HepG2 (cell line): ENCODE measurements around the gene SYNDIG1. TPM values are rescaled to one million over a fixed set of nuclear protein-coding genes. Genes with fewer than 3 reads are reported as not detected.
A peak's percentile ranks its signal among the peaks of the same experiment; 100 is the strongest.

Experiments
- ATAC-seq: fragments of 200-7000 bp; cut with Tn5 transposase; 3 replicates; pipeline ENCODE4 v1.9.1; 2020; ENCODE audit warnings: mild to moderate bottlenecking, moderate library complexity
- BruUV-seq: library from RNA; stranded (reverse); fragments of 400-500 nt; replicated peaks from 2 replicates; lab custom pipeline; 2021; lab: Mats Ljungman, UMichigan
- CTCF ChIA-PET: fragments of 300-600 bp; formaldehyde crosslinking; extraction: SDS; loops from one replicate; lab custom pipeline; 2021; ENCODE audit warnings: low total read pairs, inconsistent platforms, low intra/inter-chr PET ratio; lab: Yijun Ruan, JAX
- POLR2A ChIA-PET: fragments of 350-600 bp; sonication (Branson Sonifier 250); formaldehyde crosslinking; loops from one replicate; lab custom pipeline; 2020; ENCODE audit warnings: antibody characterized with exemption, inconsistent platforms; lab: Yijun Ruan, JAX
- DNase-seq: peaks from one replicate; pipeline ENCODE4 v3.0.0-alpha.2; 2015; ENCODE audit warnings: low spot score
- FAIRE-seq: peaks from 3 replicates; lab custom pipeline; 2011; peaks lifted over from hg19 to GRCh38; lab: Jason Lieb, UNC
- H2AFZ ChIP-seq: one replicate; pipeline ENCODE4 v1.6.1; 2011; ENCODE audit warnings: low read length, inconsistent platforms
- H3K27ac ChIP-seq: fragments of 300-600 bp; 3 replicates; pipeline ENCODE4 v1.8.0; 2011; ENCODE audit warnings: mixed run types, mild to moderate bottlenecking, mixed read lengths, low read length, inconsistent platforms; ENCODE audit not compliant: insufficient read depth; ENCODE audit errors: extremely low read length
- H3K27me3 ChIP-seq, 2 experiments: fragments of 200-600 bp in 1 of 2; 2 replicates in 1 of 2; 3 replicates in 1 of 2; pipeline versions ENCODE4 v1.6.0 to v1.8.0; 2011; ENCODE audit warnings: low read length in 2 of 2, mild to moderate bottlenecking in 2 of 2, moderate library complexity in 2 of 2, inconsistent platforms in 1 of 2; ENCODE audit not compliant: insufficient read depth in 2 of 2, control insufficient read depth in 1 of 2
- H3K36me3 ChIP-seq, 2 experiments: fragments of 200-600 bp in 1 of 2; replicated peaks in 1 of 2; 2 replicates in 1 of 2; 3 replicates in 1 of 2; pipeline versions ENCODE4 v1.5.1 to v1.8.0; 2011; ENCODE audit warnings: low read length in 2 of 2, inconsistent platforms in 1 of 2; ENCODE audit not compliant: insufficient read depth in 2 of 2, control insufficient read depth in 1 of 2
- H3K4me1 ChIP-seq: 2 replicates; pipeline ENCODE4 v1.5.1; 2012; ENCODE audit warnings: low read length, inconsistent platforms; ENCODE audit not compliant: insufficient read depth
- H3K4me2 ChIP-seq: 2 replicates; pipeline ENCODE4 v1.6.0; 2011; ENCODE audit warnings: low read depth, low read length, inconsistent platforms
- H3K4me3 ChIP-seq, 3 experiments: fragments of 200-600 bp in 1 of 3; sonication (generic), shearing (Covaris generic) in 1 of 3; replicated peaks in 1 of 3; 2 replicates each; pipeline ENCODE4 v1.5.1; 2011 to 2016; ENCODE audit warnings: low read length in 3 of 3, inconsistent platforms in 2 of 3, low read depth in 2 of 3, mild to moderate bottlenecking in 2 of 3, control low read depth in 1 of 3, mixed read lengths in 1 of 3; ENCODE audit not compliant: insufficient read depth in 1 of 3
- H3K79me2 ChIP-seq: one replicate; pipeline ENCODE4 v1.6.1; 2011; ENCODE audit warnings: low read length, inconsistent platforms; ENCODE audit not compliant: insufficient read depth
- H3K9ac ChIP-seq: 2 replicates; pipeline ENCODE4 v1.6.0; 2011; ENCODE audit warnings: mild to moderate bottlenecking, low read depth, low read length, inconsistent platforms; ENCODE audit not compliant: insufficient read depth
- H3K9me3 ChIP-seq: 2 replicates; pipeline ENCODE4 v1.5.1; 2012; ENCODE audit warnings: mild to moderate bottlenecking, low read length
- H4K20me1 ChIP-seq: 2 replicates; pipeline ENCODE4 v1.6.0; 2011; ENCODE audit warnings: inconsistent platforms, mild to moderate bottlenecking, low read length, moderate library complexity; ENCODE audit not compliant: insufficient read depth
- CBX5 ChIP-seq: sonication (generic); formaldehyde crosslinking; IDR thresholded peaks from 2 replicates; pipeline ENCODE4 v1.4.0; 2020; ENCODE audit warnings: missing genetic modification reagents, borderline replicate concordance
- HNRNPUL1 ChIP-seq: fragments of 200-400 bp; formaldehyde crosslinking; IDR thresholded peaks from 2 replicates; pipeline ENCODE4 v1.6.1; 2017; ENCODE audit warnings: low read depth, mild to moderate bottlenecking, low read length, moderate library complexity
- MAFF ChIP-seq: IDR thresholded peaks from 2 replicates; pipeline ENCODE4 v1.6.1; 2011; ENCODE audit warnings: low read depth, low read length, improper control_type of control experiment
- MEIS1 ChIP-seq: sonication (generic); formaldehyde crosslinking; IDR thresholded peaks from 2 replicates; pipeline ENCODE4 v1.9.0; 2021; ENCODE audit warnings: mild to moderate bottlenecking, missing genetic modification reagents, moderate library complexity, borderline replicate concordance
- PLRG1 ChIP-seq: fragments of 450-650 bp; conservative IDR thresholded peaks from 2 replicates; pipeline ENCODE4 v1.6.1; 2016
- RXRA ChIP-seq: sonication (generic); formaldehyde crosslinking; IDR thresholded peaks from 2 replicates; pipeline ENCODE4 v1.5.1; 2020; ENCODE audit warnings: missing genetic modification reagents
- TRIM24 ChIP-seq: sonication (generic); formaldehyde crosslinking; IDR thresholded peaks from 2 replicates; pipeline ENCODE4 v1.8.0; 2022; ENCODE audit warnings: mild to moderate bottlenecking, missing genetic modification reagents
- ZNF138 ChIP-seq: sonication (generic); formaldehyde crosslinking; IDR thresholded peaks from 2 replicates; pipeline ENCODE4 v1.5.0; 2020; ENCODE audit warnings: mild to moderate bottlenecking, low read depth, missing genetic modification reagents
- ZNF17 ChIP-seq: sonication (generic); formaldehyde crosslinking; IDR thresholded peaks from 2 replicates; pipeline ENCODE4 v1.5.0; 2020; ENCODE audit warnings: mild to moderate bottlenecking, missing genetic modification reagents
- ZNF547 ChIP-seq: sonication (generic); formaldehyde crosslinking; IDR thresholded peaks from 2 replicates; pipeline ENCODE4 v1.5.1; 2020; ENCODE audit warnings: mild to moderate bottlenecking, missing genetic modification reagents
- ZNF713 ChIP-seq: sonication (generic); formaldehyde crosslinking; IDR thresholded peaks from 2 replicates; pipeline ENCODE4 v1.4.0; 2020; ENCODE audit warnings: mild to moderate bottlenecking, missing genetic modification reagents
- ZNF75D ChIP-seq: sonication (generic); formaldehyde crosslinking; IDR thresholded peaks from 2 replicates; pipeline ENCODE4 v1.8.1; 2023; ENCODE audit warnings: missing genetic modification reagents, mild to moderate bottlenecking, borderline replicate concordance
- WGBS: methylation state at CpG from one replicate; pipeline ENCODE4 v1.1.6; 2017; ENCODE audit warnings: low lambda C conversion rate; 5-methylcytosine and 5-hydroxymethylcytosine counted together
- in situ Hi-C: cut with HindIII; loops from 2 replicates; pipeline ENCODE4 v1.10.0; 2017; ENCODE audit warnings: low pct_unique_long_range_greater_than_20kb; ENCODE audit not compliant: extremely low pct_ligation_motif_present
- intact Hi-C: fragments of 100-400 bp; cut with micrococcal nuclease; formaldehyde crosslinking; loops from one replicate; pipeline ENCODE4 v1.10.0; 2022; ENCODE audit not compliant: unreplicated experiment
- polyA plus RNA-seq, 8 experiments: library from polyadenylated mRNA; depleted of rRNA in 3 of 8; stranded (reverse) in 7 of 8; unstranded in 1 of 8; fragments of >200 nt; fragmentation: Illumina TruSeq in 4 of 8; extraction: Trizol in 4 of 8; gene quantifications; 2 replicates each; pipeline versions ENCODE4 v1.2.1 to v1.2.3, GENCODE V29; 2011 to 2016; ENCODE audit warnings: low read depth in 4 of 8, missing spikeins in 1 of 8, mixed read lengths in 1 of 8; ENCODE audit not compliant: insufficient read depth in 1 of 8
- total RNA-seq, 5 experiments: library from RNA; depleted of rRNA; stranded (reverse); fragments of >200 nt; fragmentation: Illumina TruSeq; extraction: Trizol; gene quantifications; 2 replicates each; pipeline ENCODE4 v1.2.3, GENCODE V29; 2016; ENCODE audit warnings: low read depth in 1 of 5
- TF ChIP-seq, protein P1 (sequence below): IDR thresholded peaks from 2 replicates; pipeline ENCODE4 v1.6.1; 2016
- TF ChIP-seq, protein P2 (sequence below): sonication (generic); formaldehyde crosslinking; IDR thresholded peaks from 2 replicates; pipeline ENCODE4 v1.4.0; 2020; ENCODE audit warnings: low read depth, mild to moderate bottlenecking, missing genetic modification reagents
- TF ChIP-seq, protein P3 (sequence below): sonication (generic); formaldehyde crosslinking; IDR thresholded peaks from 2 replicates; pipeline ENCODE4 v1.8.0; 2022; ENCODE audit warnings: missing genetic modification reagents, low read depth, mild to moderate bottlenecking, borderline replicate concordance
- TF ChIP-seq, protein P4 (sequence below): sonication (generic); formaldehyde crosslinking; IDR thresholded peaks from 2 replicates; pipeline ENCODE4 v1.4.0; 2020; ENCODE audit warnings: mild to moderate bottlenecking, missing genetic modification reagents

The SYNDIG1 gene
- total and polyA plus RNA-seq, 2 of the 13 experiments (the other 11 are each of a cell fraction or from before 2014, with no cell fraction given), result not detected

- Histone ChIP-seq H3K9me3 (no peaks in the 10 kb centered on the region), H3K27me3 (peaks cover 10 to 35% of the 10 kb centered on the region in 2 experiments; a peak in 4 of 5 replicates), H4K20me1 (no peaks in the 10 kb centered on the region), H3K4me1 (no peaks in the 10 kb centered on the region), H3K36me3 (no peaks in the 10 kb centered on the region), H3K79me2 (no peaks in the 10 kb centered on the region), H3K9ac (no peak overlapping the region), H3K4me2 (no peak overlapping the region), H2AFZ (no peak overlapping the region), H3K4me3 (no peak overlapping the region), H3K27ac (no peak overlapping the region)
- POLR2A ChIA-PET, result no interaction called here
- DNase-seq (no peak), ATAC-seq (peak; percentile 58; the same call in 2 of the 3 replicates), FAIRE-seq (no peak)
- TF ChIP-seq, protein P1, sequence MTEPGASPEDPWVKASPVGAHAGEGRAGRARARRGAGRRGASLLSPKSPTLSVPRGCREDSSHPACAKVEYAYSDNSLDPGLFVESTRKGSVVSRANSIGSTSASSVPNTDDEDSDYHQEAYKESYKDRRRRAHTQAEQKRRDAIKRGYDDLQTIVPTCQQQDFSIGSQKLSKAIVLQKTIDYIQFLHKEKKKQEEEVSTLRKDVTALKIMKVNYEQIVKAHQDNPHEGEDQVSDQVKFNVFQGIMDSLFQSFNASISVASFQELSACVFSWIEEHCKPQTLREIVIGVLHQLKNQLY (CRISPR knock-in tag), result no peak
- no peak for TF ChIP-seq CBX5 (CRISPR knock-in tag)
- TF ChIP-seq HNRNPUL1, result no peak
- TF ChIP-seq TRIM24 (CRISPR knock-in tag), result no peak
- no peak for TF ChIP-seq ZNF713 (CRISPR knock-in tag)
- TF ChIP-seq ZNF17 (CRISPR knock-in tag), result no peak
- TF ChIP-seq RXRA (CRISPR knock-in tag), result no peak
- TF ChIP-seq, protein P2, sequence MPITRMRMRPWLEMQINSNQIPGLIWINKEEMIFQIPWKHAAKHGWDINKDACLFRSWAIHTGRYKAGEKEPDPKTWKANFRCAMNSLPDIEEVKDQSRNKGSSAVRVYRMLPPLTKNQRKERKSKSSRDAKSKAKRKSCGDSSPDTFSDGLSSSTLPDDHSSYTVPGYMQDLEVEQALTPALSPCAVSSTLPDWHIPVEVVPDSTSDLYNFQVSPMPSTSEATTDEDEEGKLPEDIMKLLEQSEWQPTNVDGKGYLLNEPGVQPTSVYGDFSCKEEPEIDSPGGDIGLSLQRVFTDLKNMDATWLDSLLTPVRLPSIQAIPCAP (CRISPR knock-in tag), result no peak
- TF ChIP-seq ZNF75D (CRISPR knock-in tag), result no peak
- TF ChIP-seq PLRG1, result no peak
- no peak for TF ChIP-seq ZNF547 (CRISPR knock-in tag)
- no peak for TF ChIP-seq MAFF
- TF ChIP-seq MEIS1 (CRISPR knock-in tag), result no peak
- TF ChIP-seq, protein P3, sequence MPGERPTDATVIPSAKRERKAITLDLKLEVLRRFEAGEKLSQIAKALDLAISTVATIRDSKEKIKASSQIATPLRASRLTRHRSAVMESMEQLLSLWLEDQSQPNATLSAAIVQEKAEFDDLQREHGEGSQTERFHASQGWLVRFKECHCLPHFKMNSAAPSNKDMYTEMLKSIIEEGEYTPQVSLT (CRISPR knock-in tag), result no peak
- TF ChIP-seq, protein P4, sequence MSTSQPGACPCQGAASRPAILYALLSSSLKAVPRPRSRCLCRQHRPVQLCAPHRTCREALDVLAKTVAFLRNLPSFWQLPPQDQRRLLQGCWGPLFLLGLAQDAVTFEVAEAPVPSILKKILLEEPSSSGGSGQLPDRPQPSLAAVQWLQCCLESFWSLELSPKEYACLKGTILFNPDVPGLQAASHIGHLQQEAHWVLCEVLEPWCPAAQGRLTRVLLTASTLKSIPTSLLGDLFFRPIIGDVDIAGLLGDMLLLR, result no peak
- no peak for TF ChIP-seq ZNF138 (CRISPR knock-in tag)
- CTCF ChIA-PET, result no interaction called here
- intact Hi-C loops, result no loop called here
- BruUV-seq, result no TSS peak
- in situ Hi-C loops, result no loop called here
- 18% methylated on average over 4 of the region's 5 CpGs for WGBS
Observed at GRCh38 chr20:24653306-24653705, 183.9 kb downstream of the SYNDIG1 start.
